Type B pancreatic cell (in vitro differentiated cells): ENCODE results near the gene KLC3. TPM values are rescaled to one million over a fixed set of nuclear protein-coding genes. Genes with fewer than 3 reads are reported as not detected.

Source experiments
- DNase-seq: peaks from one replicate; pipeline ENCODE4 v3.0.0; 2021; ENCODE audit warnings: mixed read lengths; ENCODE audit not compliant: unreplicated experiment; ENCODE audit errors: extremely low spot score
- H3K27ac Mint-ChIP-seq: 2 replicates; pipeline ENCODE4 v1.8.0; 2021; ENCODE audit warnings: mild to moderate bottlenecking, mixed read lengths
- H3K27me3 Mint-ChIP-seq: 2 replicates; pipeline ENCODE4 v1.8.0; 2021; ENCODE audit warnings: mixed read lengths
- H3K36me3 Mint-ChIP-seq: 2 replicates; pipeline ENCODE4 v1.8.0; 2021; ENCODE audit warnings: mixed read lengths
- H3K4me1 Mint-ChIP-seq: one replicate; pipeline ENCODE4 v1.8.0; 2021; ENCODE audit warnings: mixed read lengths; ENCODE audit not compliant: unreplicated experiment
- H3K4me3 Mint-ChIP-seq: 2 replicates; pipeline ENCODE4 v1.8.0; 2021; ENCODE audit warnings: mild to moderate bottlenecking, mixed read lengths
- H3K9me3 Mint-ChIP-seq: 2 replicates; pipeline ENCODE4 v1.8.0; 2021; ENCODE audit warnings: mixed read lengths
- CTCF ChIP-seq: fragments of 200-600 bp; sonication (generic); conservative IDR thresholded peaks from 2 replicates; pipeline ENCODE4 v1.5.0; 2021; ENCODE audit warnings: antibody characterized with exemption, mild to moderate bottlenecking
- total RNA-seq: library from RNA; stranded (reverse); gene quantifications from 2 replicates; pipeline ENCODE4 v1.2.1, GENCODE V29; 2021; ENCODE audit warnings: low replicate concordance

Gene KLC3
- total RNA-seq, 1 donor from 2014 or later: 4.9 TPM

DNA sequence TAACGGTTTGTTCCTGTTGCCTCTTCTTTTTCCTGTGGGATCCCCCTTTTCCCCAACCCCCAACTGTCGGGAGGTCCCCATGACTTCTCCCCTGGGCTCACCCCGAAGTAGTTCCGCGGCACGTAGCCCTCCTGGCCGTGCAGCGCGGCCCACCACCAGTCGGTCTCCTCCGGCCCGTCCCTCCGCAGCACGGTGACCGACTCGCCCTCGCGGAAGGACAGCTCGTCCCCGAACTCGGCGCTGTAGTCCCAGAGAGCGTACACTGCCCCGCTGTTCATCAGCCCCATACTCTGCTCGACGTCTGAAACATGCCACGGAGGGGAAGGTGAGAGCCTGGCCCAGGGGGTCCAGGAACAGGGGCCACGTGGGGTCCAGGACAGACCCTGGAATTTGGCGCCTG, 41.9 kb downstream of the KLC3 start:
- no peaks in the 10 kb centered on the region for H3K36me3 Mint-ChIP-seq
- H3K27ac Mint-ChIP-seq: no peak overlapping the region
- no peaks in the 10 kb centered on the region for H3K9me3 Mint-ChIP-seq
- peaks cover 5% of the 10 kb centered on the region for H3K27me3 Mint-ChIP-seq
- H3K4me3 Mint-ChIP-seq: no peak overlapping the region
- H3K4me1 Mint-ChIP-seq: no peaks in the 10 kb centered on the region
- DNase-seq: no peak
- TF ChIP-seq CTCF: no peak

DNA sequence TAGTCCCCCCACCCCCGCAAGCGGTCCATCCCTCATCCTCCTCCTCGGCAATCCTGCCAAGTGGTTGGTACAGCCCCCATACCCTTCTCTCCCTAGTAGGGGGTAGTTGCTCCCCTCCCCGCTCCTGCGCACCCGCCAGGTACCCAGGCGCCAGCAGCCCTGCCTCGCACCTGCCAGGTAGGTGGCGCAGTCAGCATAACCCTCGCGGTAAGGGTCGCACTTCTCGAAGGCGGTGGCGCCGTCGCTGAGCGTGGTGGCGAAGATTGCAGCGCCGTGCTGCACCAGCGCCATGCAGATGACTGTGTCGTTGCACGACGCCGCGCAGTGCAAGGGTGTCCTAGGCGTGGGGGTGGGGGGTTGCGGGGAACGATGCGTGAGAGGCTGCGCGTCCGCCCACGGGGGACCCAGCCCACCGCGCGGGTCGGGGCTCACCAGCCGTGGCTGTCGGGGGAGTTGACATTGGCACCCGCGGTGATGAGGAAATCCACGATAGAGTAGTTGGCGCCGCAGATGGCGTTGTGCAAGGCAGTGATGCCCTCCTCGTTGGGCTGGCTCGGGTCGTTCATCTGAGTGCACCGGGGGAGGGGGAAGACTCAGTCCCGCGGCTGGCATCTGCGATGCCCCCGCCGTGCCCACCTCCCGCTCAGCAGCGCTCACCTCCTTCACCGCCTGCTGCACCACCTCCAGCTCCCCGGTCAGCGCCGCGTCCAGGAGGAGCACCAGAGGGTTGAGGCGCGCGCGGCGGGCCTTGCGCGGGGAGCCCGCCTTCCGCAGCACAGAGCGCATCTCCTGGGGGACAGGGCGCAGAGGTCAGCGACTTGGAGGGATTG, 45.1 kb downstream of the KLC3 start:
- Mint-ChIP-seq H3K36me3 (no peaks in the 10 kb centered on the region), H3K27ac (no peak overlapping the region), H3K27me3 (peaks cover 5% of the 10 kb centered on the region), H3K4me1 (no peaks in the 10 kb centered on the region), H3K9me3 (no peaks in the 10 kb centered on the region), H3K4me3 (no peak overlapping the region)
- no peak for DNase-seq
- no peak for TF ChIP-seq CTCF

- no peak for DNase-seq
- Mint-ChIP-seq H3K9me3 (no peaks in the 10 kb centered on the region), H3K27me3 (peaks cover 3% of the 10 kb centered on the region), H3K4me1 (no peaks in the 10 kb centered on the region), H3K36me3 (no peaks in the 10 kb centered on the region), H3K4me3 (no peak overlapping the region), H3K27ac (no peak overlapping the region)
- no peak for TF ChIP-seq CTCF
Observed at GRCh38 chr19:45391346-45391745, 50.8 kb downstream of the KLC3 start.

GRCh38 chr19:45391871-45392665, 51.5 kb downstream of the KLC3 start:
- no peak for DNase-seq
- H3K36me3 Mint-ChIP-seq: no peaks in the 10 kb centered on the region
- no peak overlapping the region for H3K4me3 Mint-ChIP-seq
- H3K4me1 Mint-ChIP-seq: no peaks in the 10 kb centered on the region
- H3K9me3 Mint-ChIP-seq: no peaks in the 10 kb centered on the region
- H3K27me3 Mint-ChIP-seq: peaks cover 6% of the 10 kb centered on the region
- H3K27ac Mint-ChIP-seq: no peak overlapping the region
- TF ChIP-seq CTCF: no peak

DNA sequence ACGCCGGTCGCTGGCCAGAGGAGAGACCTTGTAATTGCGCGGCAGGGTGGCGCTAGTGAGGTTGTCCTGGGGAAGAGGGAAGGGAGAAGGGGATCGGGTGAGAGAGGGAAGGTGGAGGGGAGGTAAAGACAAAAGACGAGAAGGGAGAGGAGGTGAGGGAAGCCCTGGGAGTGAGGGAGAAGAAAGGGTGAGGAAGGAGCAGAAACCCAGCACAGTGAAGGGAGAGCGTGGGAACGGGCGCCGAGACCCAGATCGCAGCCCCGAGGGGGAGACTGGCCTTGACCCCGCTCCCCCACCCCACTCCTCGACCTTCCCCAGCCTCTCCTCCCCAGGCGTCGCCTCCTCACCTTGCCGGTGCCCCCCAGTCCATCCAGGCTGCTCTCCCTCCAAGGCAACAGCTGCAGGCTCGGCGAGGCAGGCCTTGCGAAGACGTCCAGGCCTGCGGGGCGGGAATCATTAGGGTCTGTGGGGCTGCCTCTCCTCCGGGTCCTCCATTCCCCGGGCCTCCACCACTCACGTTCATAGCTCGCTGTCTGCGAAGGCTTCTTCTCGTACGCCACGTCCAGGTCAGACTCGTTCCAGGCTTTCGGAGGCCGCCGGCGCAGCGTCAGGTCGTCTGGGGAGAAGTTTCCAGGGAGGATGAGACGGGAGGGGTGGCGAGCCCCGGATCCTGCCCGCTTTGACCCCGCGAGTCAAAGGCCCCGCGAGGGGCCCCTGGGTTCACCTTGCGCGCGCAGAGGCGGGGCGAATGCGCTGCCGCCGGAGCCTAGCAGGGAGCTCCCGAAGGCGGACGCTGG, 55.5 kb downstream of the KLC3 start:
- H3K4me1 Mint-ChIP-seq: peaks cover 4% of the 10 kb centered on the region
- no peak for DNase-seq
- peaks cover 18% of the 10 kb centered on the region for H3K27me3 Mint-ChIP-seq
- no peak overlapping the region for H3K27ac Mint-ChIP-seq
- H3K9me3 Mint-ChIP-seq: no peaks in the 10 kb centered on the region
- H3K36me3 Mint-ChIP-seq: no peaks in the 10 kb centered on the region
- H3K4me3 Mint-ChIP-seq: no peak overlapping the region
- TF ChIP-seq CTCF: no peak
